SU-DHL-6 (cell line): Measurements from ENCODE around the gene CLPSL2.

ENCODE experiments used
- H2AFZ ChIP-seq: fragments of 200-600 bp; sonication (generic); 2 replicates; pipeline ENCODE4 v1.6.1; 2014; ENCODE audit warnings: low read depth, mild to moderate bottlenecking, moderate library complexity, mixed read lengths, antibody characterized with exemption, low read length; ENCODE audit not compliant: severe bottlenecking
- H3F3A ChIP-seq: fragments of 200-600 bp; shearing (Covaris generic); 2 replicates; pipeline ENCODE4 v1.6.0; 2016; ENCODE audit warnings: antibody characterized with exemption, mild to moderate bottlenecking; ENCODE audit not compliant: insufficient read depth
- H3K27ac ChIP-seq: fragments of 200-600 bp; sonication (generic); 2 replicates; pipeline ENCODE4 v1.5.1; 2016; ENCODE audit warnings: low read depth, mild to moderate bottlenecking, low read length, moderate library complexity, mixed read lengths
- H3K27me3 ChIP-seq: fragments of 200-600 bp; sonication (generic), shearing (Covaris generic); 2 replicates; pipeline ENCODE4 v1.6.0; 2014; ENCODE audit warnings: mild to moderate bottlenecking, low read length
- H3K36me3 ChIP-seq: fragments of 200-600 bp; sonication (generic); 2 replicates; pipeline ENCODE4 v1.6.1; 2014; ENCODE audit warnings: mild to moderate bottlenecking, low read length, mixed read lengths
- H3K4me2 ChIP-seq: fragments of 300-600, 200-600 bp; shearing (Covaris generic), sonication (generic); 2 replicates; pipeline ENCODE4 v1.6.0; 2014; ENCODE audit warnings: low read length, low read depth, mild to moderate bottlenecking; ENCODE audit not compliant: poor library complexity, severe bottlenecking
- H3K4me3 ChIP-seq: fragments of 200-600 bp; sonication (generic); 2 replicates; pipeline ENCODE4 v1.5.1; 2014; ENCODE audit warnings: antibody characterized with exemption, low read length, mild to moderate bottlenecking, mixed read lengths; ENCODE audit not compliant: insufficient read depth, poor library complexity, severe bottlenecking
- H3K79me2 ChIP-seq: fragments of 200-600 bp; sonication (generic); 2 replicates; pipeline ENCODE4 v1.6.1; 2014; ENCODE audit warnings: mild to moderate bottlenecking, low read length, moderate library complexity; ENCODE audit not compliant: insufficient read depth
- H3K9ac ChIP-seq: fragments of 200-600 bp; sonication (generic); 2 replicates; pipeline ENCODE4 v1.7.0; 2014; ENCODE audit warnings: mild to moderate bottlenecking, low read length
- H3K9me2 ChIP-seq: fragments of 200-600 bp; sonication (generic); replicated peaks from 2 replicates; pipeline ENCODE4 v1.6.1; 2014; ENCODE audit warnings: low read length; ENCODE audit not compliant: insufficient read depth
- H3K9me3 ChIP-seq: fragments of 200-600 bp; sonication (generic); 2 replicates; pipeline ENCODE4 v1.6.1; 2014; ENCODE audit warnings: low read length, mixed read lengths; ENCODE audit not compliant: insufficient read depth
- H4K20me1 ChIP-seq: fragments of 200-600 bp; sonication (generic); 2 replicates; pipeline ENCODE4 v1.6.1; 2014; ENCODE audit warnings: low read depth, mild to moderate bottlenecking, antibody characterized with exemption, low read length, moderate library complexity, mixed read lengths
- EZH2phosphoT487 ChIP-seq: fragments of 200-600 bp; sonication (generic), shearing (Covaris generic); conservative IDR thresholded peaks from 2 replicates; pipeline ENCODE4 v1.6.1; 2018; ENCODE audit warnings: mild to moderate bottlenecking, antibody characterized with exemption, low read length, moderate library complexity, mixed read lengths
- TF ChIP-seq, protein P1 (sequence below): fragments of 200-600 bp; sonication (generic); IDR thresholded peaks from one replicate; pipeline ENCODE4 v1.5.1; 2017; ENCODE audit warnings: antibody characterized with exemption, mild to moderate bottlenecking, low read length, moderate library complexity; ENCODE audit not compliant: insufficient read depth, poor library complexity, severe bottlenecking

Gene CLPSL2

GRCh38 chr6:35765739-35766138 is 10.7 kb upstream of the CLPSL2 start:
- Histone ChIP-seq H3K9ac (no peak overlapping the region), H3K9me3 (no peaks in the 10 kb centered on the region), H3F3A (peaks cover 9% of the 10 kb centered on the region), H3K4me2 (no peak overlapping the region), H3K79me2 (no peaks in the 10 kb centered on the region), H3K27me3 (no peaks in the 10 kb centered on the region), H3K36me3 (no peaks in the 10 kb centered on the region), H3K9me2 (no peaks in the 10 kb centered on the region), H3K4me3 (no peak overlapping the region), H4K20me1 (no peaks in the 10 kb centered on the region), H2AFZ (no peak overlapping the region), H3K27ac (no peak overlapping the region)
- TF ChIP-seq EZH2phosphoT487 = no peak
- TF ChIP-seq, protein P1, sequence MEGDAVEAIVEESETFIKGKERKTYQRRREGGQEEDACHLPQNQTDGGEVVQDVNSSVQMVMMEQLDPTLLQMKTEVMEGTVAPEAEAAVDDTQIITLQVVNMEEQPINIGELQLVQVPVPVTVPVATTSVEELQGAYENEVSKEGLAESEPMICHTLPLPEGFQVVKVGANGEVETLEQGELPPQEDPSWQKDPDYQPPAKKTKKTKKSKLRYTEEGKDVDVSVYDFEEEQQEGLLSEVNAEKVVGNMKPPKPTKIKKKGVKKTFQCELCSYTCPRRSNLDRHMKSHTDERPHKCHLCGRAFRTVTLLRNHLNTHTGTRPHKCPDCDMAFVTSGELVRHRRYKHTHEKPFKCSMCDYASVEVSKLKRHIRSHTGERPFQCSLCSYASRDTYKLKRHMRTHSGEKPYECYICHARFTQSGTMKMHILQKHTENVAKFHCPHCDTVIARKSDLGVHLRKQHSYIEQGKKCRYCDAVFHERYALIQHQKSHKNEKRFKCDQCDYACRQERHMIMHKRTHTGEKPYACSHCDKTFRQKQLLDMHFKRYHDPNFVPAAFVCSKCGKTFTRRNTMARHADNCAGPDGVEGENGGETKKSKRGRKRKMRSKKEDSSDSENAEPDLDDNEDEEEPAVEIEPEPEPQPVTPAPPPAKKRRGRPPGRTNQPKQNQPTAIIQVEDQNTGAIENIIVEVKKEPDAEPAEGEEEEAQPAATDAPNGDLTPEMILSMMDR = no peak

- Histone ChIP-seq H2AFZ (no peak overlapping the region), H4K20me1 (no peaks in the 10 kb centered on the region), H3K9me3 (no peaks in the 10 kb centered on the region), H3K79me2 (no peaks in the 10 kb centered on the region), H3K36me3 (no peaks in the 10 kb centered on the region), H3K9ac (no peak overlapping the region), H3K27ac (no peak overlapping the region), H3F3A (peaks cover 15% of the 10 kb centered on the region), H3K9me2 (no peaks in the 10 kb centered on the region), H3K4me2 (no peak overlapping the region), H3K27me3 (no peaks in the 10 kb centered on the region), H3K4me3 (no peak overlapping the region)
- TF ChIP-seq, protein P1 = no peak
- no peak for TF ChIP-seq EZH2phosphoT487
Measured at GRCh38 chr6:35769211-35769610, 7.2 kb upstream of the CLPSL2 start.

- Histone ChIP-seq H3K4me2 (peak overlapping the region; percentile 41), H3K27ac (peak overlapping the region; percentile 67), H3K27me3 (no peaks in the 10 kb centered on the region), H3K9me2 (no peaks in the 10 kb centered on the region), H3K79me2 (no peaks in the 10 kb centered on the region), H3F3A (peaks cover 15% of the 10 kb centered on the region), H2AFZ (no peak overlapping the region), H3K9me3 (no peaks in the 10 kb centered on the region), H3K4me3 (no peak overlapping the region), H4K20me1 (no peaks in the 10 kb centered on the region), H3K36me3 (no peaks in the 10 kb centered on the region), H3K9ac (peak overlapping the region; percentile 13; the same call in 1 of the 2 replicates)
- no peak for TF ChIP-seq EZH2phosphoT487
- TF ChIP-seq, protein P1 = no peak
Measured at GRCh38 chr6:35771343-35771627, 5.1 kb upstream of the CLPSL2 start.

- no peak overlapping the region for H3K4me3 ChIP-seq
- no peaks in the 10 kb centered on the region for H3K36me3 ChIP-seq
- peaks cover 7% of the 10 kb centered on the region; the same call in 1 of the 2 replicates for H3F3A ChIP-seq
- TF ChIP-seq, protein P1 = no peak
- TF ChIP-seq EZH2phosphoT487 = no peak
- no peak overlapping the region for H3K27ac ChIP-seq
- no peak overlapping the region for H2AFZ ChIP-seq
- H3K79me2 ChIP-seq = no peaks in the 10 kb centered on the region
- no peak overlapping the region for H3K9ac ChIP-seq
- H3K9me3 ChIP-seq = no peaks in the 10 kb centered on the region
- no peaks in the 10 kb centered on the region for H3K9me2 ChIP-seq
- no peaks in the 10 kb centered on the region for H3K27me3 ChIP-seq
- no peaks in the 10 kb centered on the region for H4K20me1 ChIP-seq
- H3K4me2 ChIP-seq = no peak overlapping the region
Measured at GRCh38 chr6:35774116-35774794, 2.1 kb upstream of the CLPSL2 start.
